ENCODE data around the gene ZNF236.

ZNF236 gene

GRCh38 chr18:76821875-76822505, 367 bp upstream of the ZNF236 start:
- DNase-seq: peak; percentile 42

GRCh38 chr18:76823161-76823538, 793 bp downstream of the ZNF236 start:
- no peak for DNase-seq

DNA sequence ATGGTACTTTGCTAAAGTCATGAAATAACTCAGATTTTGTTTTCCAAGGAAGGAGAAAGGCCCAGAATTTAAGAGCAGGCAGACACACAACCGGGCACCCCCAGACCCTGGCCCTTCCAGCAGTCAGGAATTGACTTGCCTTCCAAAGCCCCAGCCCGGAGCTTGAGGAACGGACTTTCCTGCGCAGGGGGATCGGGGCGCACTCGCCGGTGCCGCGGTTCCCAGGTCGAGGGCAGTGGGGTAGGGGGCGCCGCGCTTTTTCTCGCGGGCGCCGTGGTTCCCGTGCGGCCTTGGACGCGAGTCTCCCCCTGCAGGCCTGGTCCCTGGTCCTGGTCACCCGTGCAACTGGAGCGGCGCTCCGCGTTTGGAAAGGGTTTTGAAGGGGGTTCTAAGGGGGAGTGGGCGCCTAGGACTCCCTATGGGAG, 1.2 kb downstream of the ZNF236 start:
- DNase-seq: no peak

DNA sequence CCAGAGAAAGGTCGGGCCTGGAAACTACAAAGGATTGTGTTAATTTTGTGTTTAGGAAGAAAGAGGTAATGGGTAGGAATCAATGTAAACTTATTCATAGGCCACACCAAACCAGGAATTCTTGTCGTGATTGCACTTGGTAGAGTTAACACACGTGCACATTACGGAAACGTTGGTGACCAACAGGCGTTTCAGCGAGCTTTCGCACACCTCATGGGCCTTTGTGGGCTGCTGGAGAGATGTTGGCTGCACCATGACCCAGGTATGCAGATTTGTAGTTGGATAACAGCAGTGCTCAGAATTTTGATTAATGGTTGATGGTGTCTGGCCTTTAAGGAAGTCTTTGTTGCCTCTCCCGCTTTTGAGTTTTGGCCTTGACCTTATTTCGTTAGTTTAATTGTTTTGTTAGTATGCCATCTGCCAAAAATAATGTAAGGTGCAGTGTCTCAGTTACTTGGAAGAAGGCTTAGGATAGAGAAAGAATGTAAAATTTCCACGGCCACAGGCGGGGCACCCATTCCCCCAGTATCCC, 1.9 kb downstream of the ZNF236 start:
- DNase-seq: no peak

- no peak for DNase-seq
Measured at GRCh38 chr18:76824754-76825153, 2.4 kb downstream of the ZNF236 start.

DNA sequence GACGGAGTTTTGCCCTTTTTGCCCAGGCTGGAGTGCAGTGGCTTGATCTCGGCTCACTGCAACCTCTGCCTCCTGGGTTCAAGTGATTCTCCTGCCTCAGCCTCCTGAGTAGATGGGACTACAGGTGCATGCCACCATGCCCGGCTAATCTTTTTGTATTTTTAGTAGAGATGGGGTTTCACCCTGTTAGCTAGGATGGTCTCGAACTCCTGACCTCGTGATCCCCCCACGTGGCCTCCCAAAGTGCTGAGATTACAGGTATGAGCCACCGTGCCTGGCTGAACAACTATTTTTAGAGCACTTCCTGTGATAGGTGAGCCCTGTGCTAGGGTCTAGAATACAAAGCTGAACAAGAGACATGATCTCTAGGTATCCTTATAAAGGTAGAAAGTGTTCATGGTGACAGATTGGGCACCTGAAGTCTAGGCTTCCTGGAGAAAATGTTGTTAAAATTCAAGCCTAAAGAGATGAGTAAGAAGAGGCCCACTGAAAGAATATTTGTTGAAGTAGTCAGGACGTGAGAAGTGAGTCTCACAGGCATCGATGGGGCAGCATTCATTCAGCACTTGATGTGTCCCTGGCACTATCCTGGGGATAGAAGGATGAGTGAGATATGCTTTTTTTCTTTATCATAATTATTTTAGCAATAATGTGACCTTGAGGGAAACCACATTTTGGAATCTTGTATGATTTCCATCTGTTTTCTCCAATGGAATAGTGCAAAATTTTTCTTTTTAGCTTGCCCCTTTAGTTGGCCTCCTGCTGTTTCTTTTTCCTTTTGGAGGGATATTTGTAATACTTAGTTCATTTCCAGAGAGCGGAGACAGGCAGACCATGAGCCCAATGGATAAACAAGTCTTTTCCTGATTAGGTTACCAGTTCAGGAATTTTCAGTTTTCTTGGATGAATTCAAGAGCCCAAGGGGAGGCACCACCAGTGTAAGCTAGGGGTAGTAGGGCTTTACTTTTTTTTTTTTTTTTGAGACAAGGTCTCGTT, 5.1 kb downstream of the ZNF236 start:
- no peak for DNase-seq

GRCh38 chr18:76834379-76834778, 12.0 kb downstream of the ZNF236 start:
- DNase-seq: no peak

DNA sequence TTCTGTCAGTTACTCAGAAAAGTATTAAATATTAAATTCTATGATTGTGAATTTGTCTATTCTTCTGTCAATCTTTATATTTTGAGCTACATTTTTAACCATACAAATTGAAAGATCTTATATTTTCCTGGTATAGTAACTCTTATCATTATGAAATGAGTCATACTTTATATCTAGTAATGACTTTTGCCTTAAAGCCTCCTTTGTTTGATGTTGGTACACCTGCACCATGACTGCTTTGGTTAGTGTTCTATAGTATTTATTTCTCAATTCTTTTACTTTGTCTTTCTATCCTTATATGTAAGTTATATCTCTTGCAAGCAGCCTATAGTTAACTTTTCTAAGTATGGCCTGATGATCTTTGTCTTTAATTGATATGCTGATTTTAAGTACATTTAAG, 13.0 kb downstream of the ZNF236 start:
- DNase-seq: no peak

- no peak for DNase-seq
Measured at GRCh38 chr18:76837071-76837470, 14.7 kb downstream of the ZNF236 start.

DNA sequence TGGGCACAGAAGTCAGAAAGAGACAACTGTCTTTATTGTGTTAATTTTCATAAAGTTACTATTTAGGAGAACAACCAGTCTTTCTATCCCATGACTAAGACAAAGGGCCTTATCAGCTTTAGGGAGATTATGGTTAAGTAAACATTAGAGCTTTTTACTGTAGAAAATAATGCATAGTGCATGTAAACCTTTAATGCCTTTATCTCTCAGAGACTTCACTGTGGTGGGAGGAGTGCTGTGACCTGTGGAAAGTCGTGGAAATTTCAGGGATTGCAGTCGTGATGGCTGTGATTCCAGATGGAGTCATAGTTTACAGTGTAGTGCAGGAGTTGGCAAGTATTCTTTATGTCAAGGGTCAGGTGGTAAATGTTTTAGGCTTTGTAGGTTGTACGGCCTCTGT, 15.8 kb downstream of the ZNF236 start:
- peak; percentile 44 for DNase-seq

DNA sequence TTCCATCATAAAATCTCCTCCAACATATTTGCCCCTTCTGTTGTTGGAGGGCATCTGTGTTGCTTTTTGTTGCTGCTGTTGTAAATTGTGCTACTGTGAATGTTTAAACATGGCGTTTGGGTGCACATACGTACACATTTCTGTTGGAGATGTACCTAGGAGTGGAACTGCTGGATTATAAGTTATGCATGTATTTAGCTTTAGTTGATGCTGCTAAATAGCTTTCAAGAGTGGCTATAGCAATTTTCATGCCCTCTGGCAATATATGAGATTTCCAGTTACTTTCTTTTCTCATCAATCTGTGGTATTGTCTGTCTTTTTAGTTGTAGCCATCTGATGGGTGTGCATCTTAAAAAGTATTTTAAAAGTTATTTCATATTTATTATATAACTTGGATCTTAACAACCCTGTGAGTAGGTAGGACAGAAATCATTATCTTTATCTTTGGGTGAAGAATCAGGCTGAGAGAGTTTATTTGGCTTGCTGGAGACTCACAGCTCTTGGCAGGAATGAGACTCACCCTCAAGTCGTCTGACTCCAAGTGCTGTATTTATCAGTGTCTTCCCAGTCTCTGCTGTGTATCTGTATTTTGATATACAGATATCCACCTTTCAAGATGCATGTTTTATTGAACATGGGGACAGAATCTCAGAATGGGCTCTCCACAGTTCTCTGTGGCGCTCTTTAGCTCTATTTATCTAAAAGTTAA, 16.9 kb downstream of the ZNF236 start:
- no peak for DNase-seq

GRCh38 chr18:76842837-76843530, 20.6 kb downstream of the ZNF236 start:
- no peak for DNase-seq

GRCh38 chr18:76844144-76844543, 21.8 kb downstream of the ZNF236 start:
- no peak for DNase-seq

- DNase-seq: peak; percentile 15
Measured at GRCh38 chr18:76844742-76845477, 22.6 kb downstream of the ZNF236 start.

DNA sequence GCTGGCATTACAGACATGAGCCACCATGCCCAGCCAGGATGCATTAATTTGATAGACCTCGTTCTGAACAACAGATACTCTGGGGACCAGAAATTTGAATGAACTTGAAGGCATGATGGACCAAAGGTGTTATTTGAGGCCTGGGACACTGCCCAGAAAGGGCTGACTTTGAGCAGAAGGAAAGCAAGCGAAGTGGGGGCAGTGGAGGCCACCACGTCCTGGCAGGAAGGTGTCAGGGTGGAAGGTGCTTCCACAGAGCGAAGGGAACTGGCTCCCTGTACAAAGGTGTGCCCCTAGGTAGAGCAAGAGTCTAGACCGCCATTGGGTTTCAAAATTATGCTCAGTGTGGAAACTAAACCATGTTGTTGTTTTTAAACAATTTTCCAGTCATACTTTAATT, 23.9 kb downstream of the ZNF236 start:
- DNase-seq: no peak

GRCh38 chr18:76847916-76848315, 25.6 kb downstream of the ZNF236 start:
- DNase-seq: no peak

- DNase-seq: no peak
Measured at GRCh38 chr18:76850112-76850511, 27.8 kb downstream of the ZNF236 start.

DNA sequence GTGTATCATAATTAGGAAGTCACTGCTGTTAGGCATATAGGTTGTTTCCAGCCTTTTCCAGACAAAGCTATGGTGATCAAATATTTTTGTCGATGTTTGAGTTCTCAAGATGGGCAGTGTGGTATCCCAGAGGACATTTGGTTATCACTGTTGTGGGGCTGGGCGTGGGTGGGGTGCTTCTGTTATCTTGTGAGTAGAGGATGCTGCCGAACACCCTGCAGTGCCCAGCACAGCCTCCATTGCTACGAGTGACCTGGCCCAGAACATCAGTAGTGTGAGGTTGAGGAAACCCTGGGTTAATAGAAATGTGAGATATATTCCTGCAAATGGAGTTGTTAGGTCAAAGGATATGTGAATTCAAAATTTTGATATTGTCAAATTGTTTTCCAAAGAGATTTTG, 33.2 kb downstream of the ZNF236 start:
- DNase-seq: no peak

DNA sequence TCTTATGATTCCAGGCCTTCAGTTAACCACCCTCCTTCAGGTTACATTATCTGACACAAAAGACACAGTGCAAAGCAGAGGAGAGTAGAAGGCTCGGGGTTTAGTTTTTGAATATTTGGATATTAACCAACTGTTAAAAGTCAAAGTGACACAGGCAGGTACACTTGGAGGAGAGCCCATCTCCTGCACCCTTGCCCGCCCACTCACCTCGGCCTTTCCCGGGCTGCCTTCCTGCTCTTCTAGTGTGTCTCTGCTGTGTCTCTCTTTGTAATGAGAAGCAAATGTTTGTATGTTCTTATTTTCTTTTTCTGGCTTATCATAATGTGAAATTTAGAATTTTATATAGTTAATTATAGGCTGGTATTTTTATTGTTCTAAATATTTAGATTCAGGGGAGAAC, 35.1 kb downstream of the ZNF236 start:
- DNase-seq: no peak

DNA sequence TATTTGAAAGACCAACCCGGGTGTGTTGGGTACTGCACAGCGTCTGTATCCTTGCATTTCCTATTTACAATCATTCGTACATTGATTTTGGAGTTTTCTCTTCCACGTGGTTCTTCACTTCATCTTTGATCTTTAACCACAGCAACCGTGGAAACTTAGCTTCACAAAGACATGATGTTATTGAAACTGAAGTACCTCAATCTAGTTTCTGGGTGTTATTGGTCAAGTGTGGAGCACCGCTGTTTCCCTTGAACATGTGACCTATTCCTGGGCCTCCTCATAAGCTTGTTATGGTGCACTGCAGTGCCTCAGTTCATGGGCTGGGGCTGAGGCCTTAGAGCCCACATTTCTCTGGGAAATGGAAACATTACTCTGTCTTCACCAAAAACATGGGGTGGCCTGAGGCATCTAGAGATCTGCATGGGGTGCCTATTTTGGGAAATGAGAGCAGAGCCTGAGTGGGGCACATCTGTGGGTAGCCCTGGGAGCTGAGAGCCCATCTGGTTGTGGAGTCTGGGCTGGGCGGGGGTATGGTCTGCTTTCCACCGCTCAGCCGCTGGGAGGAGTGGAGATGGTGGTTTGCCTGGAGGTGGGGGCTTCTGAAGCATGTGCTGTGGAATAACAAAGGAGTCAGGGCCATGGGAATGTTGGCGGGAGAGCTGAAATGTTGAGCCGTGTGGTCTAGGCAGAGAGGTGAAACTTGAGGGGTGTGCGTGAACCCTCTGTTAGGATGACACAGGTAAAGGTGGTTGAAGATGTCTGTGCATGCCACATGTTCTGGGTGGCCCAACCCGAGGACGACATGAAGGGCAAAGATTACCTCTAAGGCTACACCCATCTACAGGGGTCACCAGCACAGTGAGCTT, 37.4 kb downstream of the ZNF236 start:
- DNase-seq: no peak

GRCh38 chr18:76860411-76860810, 38.1 kb downstream of the ZNF236 start:
- no peak for DNase-seq
